ENCODE data around the gene TSTD2.

Gene TSTD2

DNA sequence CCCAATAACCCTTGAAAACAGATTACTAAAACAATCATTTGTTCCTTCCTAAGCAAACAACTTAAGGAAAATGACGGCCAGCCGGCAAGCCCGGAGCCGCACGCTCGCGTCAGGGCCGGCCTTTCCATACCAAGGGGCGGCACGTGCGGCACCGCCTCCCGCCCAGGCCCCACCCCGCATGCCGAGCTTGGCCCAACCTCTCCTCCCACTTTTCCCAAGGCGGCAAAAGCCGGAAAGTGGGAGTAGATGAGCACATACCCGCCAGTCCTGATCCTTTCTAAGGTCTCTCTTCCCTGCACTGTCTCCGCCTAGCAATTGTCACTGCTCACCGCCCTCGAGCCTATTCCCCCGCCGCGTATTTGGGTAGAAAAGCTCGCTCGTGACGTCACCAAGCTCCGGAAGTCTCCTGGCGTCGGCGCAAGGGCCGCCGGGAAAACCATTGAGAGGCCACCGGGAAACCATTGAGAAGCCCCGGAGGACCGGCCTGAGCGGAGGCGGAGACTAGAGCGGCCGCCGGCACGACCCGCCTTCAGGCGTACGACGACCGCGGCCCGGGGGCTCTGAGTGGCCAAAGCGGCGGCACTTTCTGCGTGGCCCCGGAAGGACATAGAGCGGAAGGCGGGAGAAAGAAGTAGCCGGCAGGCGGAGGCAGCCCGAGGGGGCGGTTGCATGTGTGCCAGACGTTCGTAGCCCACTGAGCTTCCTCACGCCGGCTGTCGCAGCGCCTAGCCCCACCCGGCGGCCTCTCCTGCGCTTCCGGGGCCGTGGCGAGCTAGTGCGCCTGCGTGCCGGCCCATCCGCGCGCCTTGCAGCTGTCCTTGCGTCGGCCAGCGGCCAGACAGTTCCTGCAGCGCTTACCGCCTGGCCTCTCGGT, at the start of gene TSTD2, which contains the start of gene NCBP1:
TSTD2 (minus strand) TSS at position 384 of the 874 bp plus-strand sequence. CDS start 5,806 bp downstream, outside the sequence.
NCBP1 (plus strand) TSS at position 837 of the 874 bp plus-strand sequence. CDS start 61 bp downstream, outside the sequence.
- peak; percentile 87 to 92 for DNase-seq (ENCODE audit: low read depth in 2 of 2)

DNA sequence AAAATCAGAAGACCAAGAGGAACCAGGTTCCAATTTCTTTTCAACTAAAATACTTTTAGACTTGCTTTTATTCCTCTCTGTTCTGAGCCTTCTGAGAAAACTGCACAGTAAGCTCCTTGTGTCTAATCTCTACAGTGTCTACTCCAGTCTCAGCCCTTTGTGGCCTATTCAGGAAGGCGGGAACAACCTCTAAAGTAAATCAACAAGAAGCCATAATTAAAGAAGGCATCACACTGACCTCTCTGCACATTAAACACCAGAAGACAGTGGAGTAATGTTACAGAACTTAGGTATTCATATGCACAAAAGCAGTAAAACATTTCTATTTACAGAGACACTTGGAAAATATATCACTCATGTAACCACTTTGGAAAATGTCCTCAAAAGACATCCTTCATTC, 49.1 kb upstream of the TSTD2 start:
- DNase-seq (ENCODE audit: low read depth in 2 of 2) = no peak

DNA sequence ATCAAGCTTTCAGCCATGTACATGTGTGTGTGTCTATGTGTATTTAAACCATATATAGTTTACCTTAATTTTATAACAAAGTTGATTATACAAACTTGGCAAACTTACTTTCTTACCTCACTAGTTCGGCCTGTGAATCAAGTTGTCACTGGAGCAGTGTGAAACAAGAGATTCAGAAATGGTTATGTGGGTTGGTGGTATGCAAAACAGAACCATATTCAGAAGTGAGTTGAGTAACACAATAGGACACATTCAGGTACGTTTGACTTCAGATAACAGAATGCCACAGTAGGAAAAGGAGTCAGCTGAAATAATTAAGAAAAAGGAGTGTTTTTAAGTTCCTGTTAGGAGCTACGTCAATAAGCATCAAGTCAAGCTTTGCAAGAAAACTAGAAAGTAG, 42.5 kb upstream of the TSTD2 start:
- no peak for DNase-seq (ENCODE audit: low read depth in 2 of 2)

DNA sequence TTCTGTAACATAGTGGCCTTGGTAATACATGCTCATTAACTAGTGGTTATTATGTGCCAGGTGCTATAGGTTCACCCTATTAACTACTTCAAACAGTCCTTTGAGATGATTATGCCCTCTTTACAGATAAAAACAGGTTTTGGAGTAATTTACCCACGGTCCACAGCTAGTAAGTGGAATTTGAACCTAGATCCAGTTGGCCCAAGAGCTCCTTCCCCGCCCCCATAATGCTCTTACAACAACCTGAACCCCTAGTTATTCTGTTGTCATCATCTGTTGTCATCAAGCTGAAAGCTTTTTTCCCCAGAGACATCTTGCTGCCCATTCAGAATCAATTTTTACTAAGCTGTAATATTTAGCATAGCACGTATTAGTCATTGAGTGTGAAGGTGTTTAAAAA, 40.8 kb upstream of the TSTD2 start:
- no peak for DNase-seq (ENCODE audit: low read depth in 2 of 2)

DNA sequence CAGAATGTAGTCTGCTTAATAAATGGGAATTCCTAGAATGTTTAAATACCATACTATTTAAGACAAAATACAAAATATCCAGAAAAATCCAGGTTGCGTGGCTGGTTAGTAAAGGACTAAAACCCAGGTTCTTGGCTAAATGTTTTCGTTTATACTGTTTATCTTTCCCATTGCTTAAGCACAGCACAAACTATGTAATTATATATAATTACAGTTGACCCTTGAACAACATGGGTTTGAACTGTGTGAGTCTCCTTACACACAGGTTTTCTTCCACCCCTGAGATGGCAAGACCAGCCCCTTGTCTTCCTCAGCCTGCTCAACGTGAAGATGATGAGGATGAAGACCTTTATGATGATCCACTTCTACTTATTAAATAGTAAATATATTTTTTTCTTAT, 39.2 kb upstream of the TSTD2 start:
- DNase-seq (ENCODE audit: low read depth in 2 of 2) = no peak

DNA sequence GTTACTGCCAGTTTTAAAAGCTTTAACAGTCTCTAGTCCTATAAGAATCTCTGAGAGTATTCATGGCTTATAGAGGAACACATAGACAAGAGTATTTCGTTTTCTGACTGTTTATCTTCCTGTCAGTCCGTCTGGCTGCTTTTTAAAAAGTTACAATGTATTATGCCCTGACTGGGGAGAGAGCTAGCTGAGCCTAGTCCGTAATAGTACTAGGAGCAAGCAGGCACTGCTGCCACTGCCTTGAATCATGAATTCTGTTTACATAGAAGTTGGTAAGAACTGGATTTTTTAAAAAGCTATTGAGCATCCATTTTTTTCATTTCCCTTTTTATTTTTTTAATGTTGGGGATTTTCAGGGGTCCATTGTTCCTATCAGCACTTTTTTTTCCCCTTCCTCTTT, 37.4 kb upstream of the TSTD2 start:
- no peak for DNase-seq (ENCODE audit: low read depth in 2 of 2)

GRCh38 chr9:97668485-97668884, 35.3 kb upstream of the TSTD2 start:
- DNase-seq (ENCODE audit: low read depth in 2 of 2) = peak in 1 of 2 donors; percentile 5

GRCh38 chr9:97666907-97667686, 33.9 kb upstream of the TSTD2 start:
- DNase-seq (ENCODE audit: low read depth in 2 of 2) = no peak

- DNase-seq (ENCODE audit: low read depth in 2 of 2) = no peak
Measured at GRCh38 chr9:97665742-97666141, 32.6 kb upstream of the TSTD2 start.

GRCh38 chr9:97660847-97661246, 27.7 kb upstream of the TSTD2 start:
- DNase-seq (ENCODE audit: low read depth in 2 of 2) = no peak

GRCh38 chr9:97660340-97660739, 27.2 kb upstream of the TSTD2 start:
- DNase-seq (ENCODE audit: low read depth in 2 of 2) = no peak

DNA sequence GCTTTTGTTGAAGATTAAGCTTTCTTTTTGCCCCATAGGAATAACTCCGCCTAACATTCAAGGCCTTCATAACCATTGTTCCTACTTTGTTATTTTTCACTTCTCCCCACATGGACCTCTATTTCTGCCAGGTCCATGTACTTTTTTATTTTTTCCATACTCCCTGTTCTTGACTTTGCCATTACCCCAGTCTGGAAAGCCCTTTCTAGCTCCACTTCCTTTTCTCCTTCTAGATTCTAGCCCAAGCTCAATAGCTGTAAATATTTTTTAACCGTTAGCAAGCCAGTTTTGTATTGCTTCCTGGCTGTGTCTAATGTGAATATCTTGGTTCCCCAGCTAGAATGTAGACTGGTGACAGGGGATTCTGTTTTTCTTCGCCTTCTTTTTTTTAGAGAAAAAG, 26.6 kb upstream of the TSTD2 start:
- no peak for DNase-seq (ENCODE audit: low read depth in 2 of 2)

DNA sequence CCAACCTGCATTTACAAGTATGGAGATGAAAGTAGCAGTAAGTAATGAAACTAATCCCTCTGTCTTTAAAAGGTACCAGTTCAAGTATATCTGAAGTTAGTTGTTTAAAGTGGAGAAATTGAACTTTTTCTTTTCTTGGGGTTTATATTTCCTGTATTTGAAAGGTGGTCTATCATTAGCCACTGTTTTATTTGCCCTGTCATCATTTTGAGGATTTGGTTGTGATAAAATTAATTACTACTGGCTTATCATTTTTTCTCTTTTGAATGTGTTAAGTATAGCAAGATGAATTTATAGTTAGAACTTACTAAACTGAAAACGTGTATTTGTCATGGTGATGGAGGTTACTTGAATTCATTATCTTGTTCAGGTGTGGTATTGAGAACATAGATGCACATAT, 25.5 kb upstream of the TSTD2 start:
- DNase-seq (ENCODE audit: low read depth in 2 of 2) = no peak

DNA sequence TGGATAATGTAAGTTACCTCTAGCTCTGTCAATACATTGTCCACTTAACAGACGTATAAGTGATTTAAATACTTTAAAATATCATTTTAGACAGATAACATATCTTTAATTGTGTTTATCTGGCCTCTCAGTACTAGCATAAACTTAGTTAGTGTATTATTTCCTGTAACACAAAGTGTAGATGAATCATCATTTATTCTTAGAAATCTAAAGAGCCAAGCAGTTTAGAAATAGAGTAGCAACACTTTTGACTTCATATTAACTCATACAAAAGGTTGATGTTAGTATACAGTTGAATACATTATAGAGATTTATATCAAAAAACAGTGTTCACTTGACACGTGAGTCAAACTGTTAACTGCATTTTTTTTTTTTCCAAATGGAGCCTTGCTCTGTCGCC, 18.5 kb upstream of the TSTD2 start:
- no peak for DNase-seq (ENCODE audit: low read depth in 2 of 2)

GRCh38 chr9:97647996-97648395, 14.8 kb upstream of the TSTD2 start:
- DNase-seq (ENCODE audit: low read depth in 2 of 2) = no peak

DNA sequence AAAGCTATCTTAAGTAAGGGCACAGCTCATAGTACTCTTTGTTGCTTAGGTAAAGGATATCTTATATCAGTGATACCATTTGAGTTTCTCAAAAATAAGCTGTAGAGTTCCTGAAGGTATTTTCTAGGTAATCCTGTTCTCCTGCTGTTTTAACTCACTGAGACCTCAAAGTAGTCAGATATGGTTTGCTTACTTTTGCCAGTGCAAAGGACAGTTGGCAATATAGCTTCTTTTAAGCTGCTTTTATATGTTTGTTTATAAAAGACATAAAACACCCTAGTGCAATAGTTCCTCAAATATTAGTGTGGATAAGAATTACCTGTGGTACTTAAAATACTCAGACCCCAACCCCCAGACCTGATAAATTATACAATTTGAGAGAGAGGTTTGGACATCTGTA, 12.6 kb upstream of the TSTD2 start:
- no peak for DNase-seq (ENCODE audit: low read depth in 2 of 2)

DNA sequence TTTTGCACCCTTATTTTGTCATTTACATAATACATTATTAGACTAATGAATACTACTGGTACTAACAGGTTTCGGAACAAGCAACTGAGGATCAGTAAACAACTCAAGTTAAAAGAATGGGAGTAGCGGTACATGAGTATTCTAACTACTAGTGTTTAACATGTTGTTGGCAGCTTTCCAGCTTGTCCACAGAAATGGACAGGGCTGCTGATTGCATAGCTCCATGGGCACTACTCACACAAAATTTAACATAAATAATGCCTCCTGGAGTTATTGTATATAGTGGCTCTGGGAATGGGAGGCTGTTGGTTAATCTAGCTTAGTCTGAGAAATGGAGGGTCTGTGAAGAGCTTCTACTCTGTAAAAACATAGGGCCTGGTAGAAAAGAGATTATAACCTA, 7.2 kb upstream of the TSTD2 start:
- no peak for DNase-seq (ENCODE audit: low read depth in 2 of 2)

- DNase-seq (ENCODE audit: low read depth in 2 of 2) = no peak
Measured at GRCh38 chr9:97638666-97639065, 5.5 kb upstream of the TSTD2 start.

- DNase-seq (ENCODE audit: low read depth in 2 of 2) = no peak
Measured at GRCh38 chr9:97636903-97637302, 3.7 kb upstream of the TSTD2 start.

DNA sequence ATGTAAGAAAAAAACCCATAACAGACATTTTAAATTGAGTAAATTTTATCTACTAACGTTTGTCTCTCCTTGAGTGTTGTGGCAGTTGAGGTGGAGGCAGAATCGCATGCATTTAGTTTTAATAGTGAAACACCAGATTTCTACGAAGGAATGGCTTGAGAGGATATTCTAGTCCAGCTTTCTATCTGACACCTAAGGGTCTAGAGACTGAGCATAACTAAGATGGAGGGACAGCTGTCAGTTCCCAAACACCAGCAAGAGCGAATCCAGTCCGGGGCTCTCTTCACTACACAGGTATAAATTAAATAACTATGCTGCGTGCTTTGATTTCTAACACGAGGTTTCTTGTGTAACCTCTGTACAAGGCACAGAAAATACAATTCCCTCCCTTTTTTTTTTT, 1.9 kb upstream of the TSTD2 start:
- no peak for DNase-seq (ENCODE audit: low read depth in 2 of 2)

DNA sequence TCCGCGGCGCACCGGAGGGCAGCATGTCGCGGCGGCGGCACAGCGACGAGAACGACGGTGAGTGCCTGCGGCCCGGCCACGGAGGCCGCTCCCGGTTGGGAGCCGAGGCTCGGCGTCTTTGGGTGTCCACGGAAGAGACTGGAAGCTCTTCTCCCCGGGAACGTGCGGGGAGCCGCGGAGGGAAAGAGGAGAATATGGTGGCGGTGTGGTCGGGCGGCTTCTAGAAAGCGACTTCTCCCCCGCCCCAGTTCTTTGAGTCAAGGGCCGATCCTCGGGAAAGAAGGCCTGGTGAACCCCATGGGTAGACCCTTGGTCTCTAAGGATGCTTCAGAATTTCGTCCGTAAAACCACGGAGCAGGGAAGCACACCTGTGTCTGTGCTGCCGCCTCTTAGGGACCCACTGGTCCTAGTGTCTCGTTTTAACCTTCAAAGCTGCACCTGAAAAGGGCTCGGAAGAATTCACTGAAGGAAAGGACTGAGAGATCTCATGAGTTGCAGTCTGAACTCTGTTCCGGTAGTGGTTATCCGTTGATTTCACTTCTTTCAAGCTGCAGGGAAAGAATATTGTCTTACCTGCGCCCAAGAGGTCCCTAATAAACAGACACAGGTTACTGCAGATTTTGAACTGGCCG, 807 bp upstream of the TSTD2 start:
- no peak for DNase-seq (ENCODE audit: low read depth in 2 of 2)

DNA sequence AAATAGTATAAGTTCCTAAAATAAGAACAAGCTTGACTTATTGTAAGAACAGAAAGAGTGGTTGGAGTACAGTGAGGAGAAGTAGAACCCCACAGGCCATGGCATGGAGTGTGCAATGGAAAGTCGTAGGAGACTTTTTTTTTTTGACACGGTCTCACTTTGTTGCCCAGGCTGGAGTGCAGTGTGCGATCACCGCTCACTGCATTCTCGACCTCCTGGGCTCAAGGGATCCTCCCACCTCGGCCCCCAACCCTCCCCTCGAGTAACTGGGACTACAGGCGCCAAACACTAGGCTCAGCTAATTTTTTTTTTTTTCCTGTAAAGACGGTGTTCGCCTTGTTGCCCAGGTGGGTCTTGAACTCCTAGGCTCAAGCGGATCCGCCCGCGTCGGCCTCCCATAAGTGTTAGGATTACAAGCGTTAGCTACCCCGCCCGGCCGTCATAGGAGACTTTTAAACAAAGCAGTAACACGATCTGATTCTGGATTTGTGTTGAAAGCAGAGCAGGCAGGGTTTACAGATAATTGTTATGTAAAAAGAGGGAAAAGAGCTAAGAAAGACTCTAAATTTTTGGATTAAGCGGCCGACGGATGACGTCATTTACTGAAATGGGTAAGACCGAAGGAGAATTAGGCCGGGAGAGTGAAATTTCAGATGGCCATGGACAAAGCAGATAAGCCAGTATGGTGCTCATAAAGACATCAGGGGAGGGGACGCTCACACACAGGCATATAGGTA, 752 bp downstream of the TSTD2 start:
- DNase-seq (ENCODE audit: low read depth in 2 of 2) = peak in 1 of 2 donors; percentile 3
